Activated CD4-positive, alpha-beta T cell treated with anti-CD3 and anti-CD28 coated beads, Interleukin-2, amount 10 ng/mL, durations not matched to agents 24 days and 14 days (primary cell): ENCODE measurements around the gene MXRA7. TPM values are rescaled to one million over a fixed set of nuclear protein-coding genes. Genes with fewer than 3 reads are reported as not detected.

Experiments
- DNase-seq: peaks from one replicate; pipeline ENCODE4 v3.0.0; 2022
- H3K27ac Mint-ChIP-seq: one replicate; pipeline ENCODE4 v1.8.0; 2022; ENCODE audit warnings: mild to moderate bottlenecking, mixed read lengths
- H3K27me3 Mint-ChIP-seq: one replicate; pipeline ENCODE4 v1.8.0; 2022; ENCODE audit warnings: mixed read lengths
- H3K36me3 Mint-ChIP-seq: one replicate; pipeline ENCODE4 v1.8.0; 2022; ENCODE audit warnings: low read depth, mild to moderate bottlenecking, mixed read lengths
- H3K4me1 Mint-ChIP-seq: one replicate; pipeline ENCODE4 v1.8.0; 2021; ENCODE audit warnings: mixed read lengths
- H3K4me3 Mint-ChIP-seq: one replicate; pipeline ENCODE4 v1.8.0; 2022; ENCODE audit warnings: mild to moderate bottlenecking, moderate library complexity, mixed read lengths
- H3K9me3 Mint-ChIP-seq: one replicate; pipeline ENCODE4 v1.8.0; 2021; ENCODE audit warnings: mixed read lengths
- intact Hi-C: fragments of 100-400 bp; cut with micrococcal nuclease; formaldehyde crosslinking; loops from one replicate; pipeline ENCODE4 v1.15.1; 2023
- total RNA-seq: library from RNA; stranded (reverse); gene quantifications from 2 replicates; pipeline ENCODE4 v1.2.3, GENCODE V29; 2022

The MXRA7 gene
- total RNA-seq, 1 donor from 2014 or later = 3.7 TPM

- Mint-ChIP-seq H3K27ac (no peak overlapping the region), H3K9me3 (no peaks in the 10 kb centered on the region), H3K4me3 (no peak overlapping the region), H3K36me3 (no peaks in the 10 kb centered on the region), H3K27me3 (peaks cover 3% of the 10 kb centered on the region), H3K4me1 (peaks cover 2% of the 10 kb centered on the region)
- intact Hi-C loops = no loop called here
- DNase-seq = no peak
Measured at GRCh38 chr17:76689859-76690258, 20.9 kb downstream of the MXRA7 start.

DNA sequence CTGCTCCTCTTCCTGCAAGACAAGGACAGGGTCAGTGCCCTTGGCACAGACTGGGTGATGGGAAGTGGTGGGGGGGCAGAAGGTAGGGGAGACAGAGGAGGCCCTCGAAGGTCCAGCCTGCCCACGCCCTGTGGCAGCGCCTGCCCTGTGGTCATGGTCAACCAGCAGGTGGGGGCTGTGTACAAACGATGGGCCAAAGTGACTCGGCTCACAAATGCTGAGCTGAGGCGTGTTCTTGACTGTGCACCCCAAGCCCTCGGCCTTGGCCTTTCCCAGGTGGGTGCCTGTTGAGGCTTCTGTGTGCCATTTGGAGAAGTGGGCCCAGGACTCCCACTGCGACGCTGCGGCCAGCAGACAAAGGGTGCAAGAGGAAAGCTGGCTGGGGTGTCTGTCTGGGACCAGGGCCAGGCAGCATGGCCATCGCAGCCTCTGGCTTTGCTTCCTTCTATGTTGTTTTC lies 22.6 kb downstream of the MXRA7 start:
- H3K4me3 Mint-ChIP-seq = no peak overlapping the region
- H3K27ac Mint-ChIP-seq = no peak overlapping the region
- peaks cover 2% of the 10 kb centered on the region for H3K4me1 Mint-ChIP-seq
- no peak for DNase-seq
- H3K27me3 Mint-ChIP-seq = peaks cover 3% of the 10 kb centered on the region
- H3K9me3 Mint-ChIP-seq = no peaks in the 10 kb centered on the region
- intact Hi-C loops = no loop called here
- H3K36me3 Mint-ChIP-seq = no peaks in the 10 kb centered on the region

- peaks cover 3% of the 10 kb centered on the region for H3K27me3 Mint-ChIP-seq
- H3K4me3 Mint-ChIP-seq = no peak overlapping the region
- no peak for DNase-seq
- H3K27ac Mint-ChIP-seq = no peak overlapping the region
- peaks cover 2% of the 10 kb centered on the region for H3K4me1 Mint-ChIP-seq
- intact Hi-C loops = no loop called here
- H3K36me3 Mint-ChIP-seq = no peaks in the 10 kb centered on the region
- H3K9me3 Mint-ChIP-seq = no peaks in the 10 kb centered on the region
Measured at GRCh38 chr17:76687298-76688164, 23.2 kb downstream of the MXRA7 start.

DNA sequence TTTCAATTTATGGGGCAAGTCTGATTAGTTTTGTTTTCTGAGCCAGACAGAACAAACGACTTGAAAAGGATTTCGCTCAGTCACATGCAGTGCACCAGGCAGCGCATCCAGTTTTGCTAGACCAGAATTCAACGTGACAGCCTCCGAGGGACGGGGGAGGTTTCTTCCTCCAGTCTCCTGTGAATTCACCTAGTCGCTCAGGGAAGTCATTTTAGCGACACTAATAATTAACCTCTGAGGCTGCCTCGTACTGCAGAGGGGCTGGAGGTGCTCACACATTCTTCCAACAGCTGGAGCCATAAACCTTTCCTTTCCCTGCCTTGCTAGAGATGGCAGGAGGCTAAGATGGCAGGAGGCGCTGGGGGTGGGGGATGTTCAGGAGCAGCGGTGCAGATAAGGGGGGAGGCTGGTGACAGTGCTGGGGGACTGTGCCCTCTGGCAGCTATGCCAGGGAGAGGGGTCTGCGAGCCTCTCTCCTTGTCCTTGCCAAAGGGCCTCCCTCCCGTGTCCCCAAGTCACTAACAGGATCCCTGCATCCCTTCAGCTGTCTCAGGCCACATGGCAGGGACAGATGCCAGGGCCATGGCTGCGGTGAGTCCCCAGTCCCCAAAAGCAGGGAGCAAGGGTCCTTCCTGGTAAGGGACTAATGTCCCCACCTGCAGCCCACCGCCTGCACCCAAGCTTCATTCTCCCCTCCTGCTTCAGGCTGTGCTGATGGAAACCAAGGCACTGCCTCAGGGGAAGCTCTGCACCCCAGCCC lies 24.0 kb downstream of the MXRA7 start:
- H3K4me1 Mint-ChIP-seq = peaks cover 2% of the 10 kb centered on the region
- H3K4me3 Mint-ChIP-seq = no peak overlapping the region
- intact Hi-C loops = no loop called here
- no peaks in the 10 kb centered on the region for H3K9me3 Mint-ChIP-seq
- no peak overlapping the region for H3K27ac Mint-ChIP-seq
- no peaks in the 10 kb centered on the region for H3K36me3 Mint-ChIP-seq
- H3K27me3 Mint-ChIP-seq = peaks cover 3% of the 10 kb centered on the region
- DNase-seq = no peak

DNA sequence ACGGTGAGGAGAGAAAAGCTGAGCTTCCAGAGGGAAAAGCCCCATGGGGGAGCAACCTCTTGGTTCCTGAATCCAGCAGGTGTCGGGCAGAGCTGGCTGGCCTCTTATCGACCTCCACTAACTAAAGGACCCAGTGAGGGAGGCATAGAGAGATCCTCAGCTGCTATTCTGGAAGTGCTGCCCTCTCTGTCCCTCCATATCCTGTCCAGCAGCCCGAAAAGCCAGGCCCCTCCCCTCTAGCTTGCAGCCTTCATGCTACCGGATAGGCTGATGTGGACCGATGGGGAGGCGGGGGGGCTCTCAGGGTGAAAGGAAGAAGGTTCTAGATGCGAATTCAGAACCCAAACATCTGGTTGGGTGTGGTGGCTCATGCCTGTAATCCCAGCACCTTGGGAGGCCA lies 24.9 kb downstream of the MXRA7 start:
- DNase-seq = no peak
- no peak overlapping the region for H3K4me3 Mint-ChIP-seq
- intact Hi-C loops = no loop called here
- H3K36me3 Mint-ChIP-seq = no peaks in the 10 kb centered on the region
- H3K27me3 Mint-ChIP-seq = peaks cover 6% of the 10 kb centered on the region
- no peaks in the 10 kb centered on the region for H3K9me3 Mint-ChIP-seq
- H3K4me1 Mint-ChIP-seq = peaks cover 4% of the 10 kb centered on the region
- H3K27ac Mint-ChIP-seq = no peak overlapping the region

DNA sequence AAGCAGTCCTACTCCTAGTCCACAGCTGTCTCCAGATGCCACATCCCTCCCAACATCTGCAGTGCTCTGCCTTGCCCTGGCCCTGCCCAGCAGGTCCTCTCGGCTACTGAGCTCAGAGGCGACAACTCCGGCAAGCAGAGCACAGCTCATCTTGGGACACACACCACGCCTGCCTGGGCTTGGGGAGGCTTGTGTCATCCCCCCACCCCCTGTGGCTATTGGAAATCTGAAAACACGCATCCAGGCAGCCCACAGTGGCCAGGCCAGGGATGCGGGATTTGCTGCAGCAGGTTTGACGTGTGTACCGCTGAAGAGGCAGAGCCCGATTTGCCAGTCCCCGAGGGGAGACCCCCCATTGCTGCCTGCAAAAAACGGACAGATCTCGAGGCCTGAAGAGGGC lies 25.4 kb downstream of the MXRA7 start:
- intact Hi-C loops = no loop called here
- Mint-ChIP-seq H3K9me3 (no peaks in the 10 kb centered on the region), H3K4me1 (peaks cover 4% of the 10 kb centered on the region), H3K27me3 (peaks cover 6% of the 10 kb centered on the region), H3K36me3 (no peaks in the 10 kb centered on the region), H3K27ac (no peak overlapping the region), H3K4me3 (no peak overlapping the region)
- no peak for DNase-seq

GRCh38 chr17:76684756-76685155 lies 26.0 kb downstream of the MXRA7 start:
- Mint-ChIP-seq H3K27ac (no peak overlapping the region), H3K4me1 (peaks cover 4% of the 10 kb centered on the region), H3K9me3 (no peaks in the 10 kb centered on the region), H3K36me3 (no peaks in the 10 kb centered on the region), H3K4me3 (no peak overlapping the region), H3K27me3 (peaks cover 6% of the 10 kb centered on the region)
- no peak for DNase-seq
- intact Hi-C loops = no loop called here

GRCh38 chr17:76683921-76684745 lies 26.6 kb downstream of the MXRA7 start:
- H3K27me3 Mint-ChIP-seq = peaks cover 6% of the 10 kb centered on the region
- H3K4me3 Mint-ChIP-seq = no peak overlapping the region
- peaks cover 7% of the 10 kb centered on the region for H3K4me1 Mint-ChIP-seq
- no peaks in the 10 kb centered on the region for H3K36me3 Mint-ChIP-seq
- intact Hi-C loops = no loop called here
- H3K9me3 Mint-ChIP-seq = no peaks in the 10 kb centered on the region
- no peak for DNase-seq
- H3K27ac Mint-ChIP-seq = no peak overlapping the region

GRCh38 chr17:76683011-76683755 lies 27.6 kb downstream of the MXRA7 start:
- H3K9me3 Mint-ChIP-seq = no peaks in the 10 kb centered on the region

GRCh38 chr17:76682296-76682695 lies 28.5 kb downstream of the MXRA7 start:
- intact Hi-C loops = no loop called here
- DNase-seq = no peak
- no peaks in the 10 kb centered on the region for H3K36me3 Mint-ChIP-seq
- H3K4me1 Mint-ChIP-seq = peaks cover 5% of the 10 kb centered on the region
- peaks cover 3% of the 10 kb centered on the region for H3K27me3 Mint-ChIP-seq
- no peak overlapping the region for H3K4me3 Mint-ChIP-seq
- no peak overlapping the region for H3K27ac Mint-ChIP-seq
- H3K9me3 Mint-ChIP-seq = no peaks in the 10 kb centered on the region

More at GRCh38 chr17:76683011-76683755, 27.6 kb downstream of the MXRA7 start:
- DNase-seq = no peak
- intact Hi-C loops = no loop called here
- H3K27me3 Mint-ChIP-seq = peaks cover 3% of the 10 kb centered on the region
- H3K27ac Mint-ChIP-seq = no peak overlapping the region
- H3K4me1 Mint-ChIP-seq = peaks cover 5% of the 10 kb centered on the region
- H3K4me3 Mint-ChIP-seq = no peak overlapping the region
- H3K36me3 Mint-ChIP-seq = no peaks in the 10 kb centered on the region

- Mint-ChIP-seq H3K36me3 (no peaks in the 10 kb centered on the region), H3K4me3 (no peak overlapping the region), H3K9me3 (no peaks in the 10 kb centered on the region), H3K27me3 (peaks cover 3% of the 10 kb centered on the region), H3K27ac (no peak overlapping the region), H3K4me1 (peaks cover 5% of the 10 kb centered on the region)
- DNase-seq = peak; percentile 91
- intact Hi-C loops = no loop called here
Measured at GRCh38 chr17:76681222-76682137, 29.3 kb downstream of the MXRA7 start.

GRCh38 chr17:76679239-76679638 lies 31.5 kb downstream of the MXRA7 start:
- Mint-ChIP-seq H3K36me3 (no peaks in the 10 kb centered on the region), H3K4me3 (no peak overlapping the region), H3K4me1 (peaks cover 5% of the 10 kb centered on the region), H3K9me3 (no peaks in the 10 kb centered on the region), H3K27me3 (peaks cover 3% of the 10 kb centered on the region), H3K27ac (no peak overlapping the region)
- intact Hi-C loops = no loop called here
- no peak for DNase-seq
